PC-3 (cell line): ENCODE data around the gene MKX. TPM values are rescaled to one million over a fixed set of nuclear protein-coding genes. Genes with fewer than 3 reads are reported as not detected.

Experiments used
- ATAC-seq: fragments of 200-7000 bp; cut with Tn5 transposase; 2 replicates; pipeline ENCODE4 v1.9.1; 2020; ENCODE audit warnings: mild to moderate bottlenecking, moderate library complexity
- BruUV-seq: library from RNA; stranded (reverse); fragments of 400-500 nt; replicated peaks from 2 replicates; lab custom pipeline; 2021; lab: Mats Ljungman, UMichigan
- CTCF ChIA-PET: fragments of 300-600 bp; sonication (Branson Sonifier 250); formaldehyde crosslinking; loops from one replicate; lab custom pipeline; 2022; ENCODE audit warnings: antibody characterized with exemption; lab: Charles Lee
- POLR2A ChIA-PET: fragments of 300-600 bp; sonication (Branson Sonifier 250); formaldehyde crosslinking; loops from one replicate; lab custom pipeline; 2022; ENCODE audit warnings: antibody characterized with exemption; ENCODE audit not compliant: unreplicated experiment; lab: Charles Lee
- DNase-seq: peaks from one replicate; pipeline ENCODE4 v3.0.0-alpha.2; 2015
- H2AFZ ChIP-seq: fragments of 300-600 bp; sonication (generic); 2 replicates; pipeline ENCODE4 v1.6.0; 2016; ENCODE audit warnings: antibody characterized with exemption, low read length
- H3F3A ChIP-seq: fragments of 300-600 bp; sonication (generic); one replicate; pipeline ENCODE4 v1.6.0; 2017; ENCODE audit warnings: antibody characterized with exemption, low read length, control low read depth, mild to moderate bottlenecking; ENCODE audit not compliant: unreplicated experiment
- H3K27ac ChIP-seq: fragments of 300-600 bp; sonication (generic); 2 replicates; pipeline ENCODE4 v1.5.1; 2016; ENCODE audit warnings: mild to moderate bottlenecking, low read length
- H3K27me3 ChIP-seq: fragments of 300-600 bp; sonication (generic); 2 replicates; pipeline ENCODE4 v1.6.1; 2016; ENCODE audit warnings: low read length, mixed read lengths
- H3K36me3 ChIP-seq: fragments of 300-600 bp; sonication (generic); 2 replicates; pipeline ENCODE4 v1.6.1; 2016; ENCODE audit warnings: low read depth, mixed run types, low read length, mixed read lengths
- H3K4me1 ChIP-seq: fragments of 300-600 bp; sonication (generic); 2 replicates; pipeline ENCODE4 v1.5.1; 2016; ENCODE audit warnings: low read length; ENCODE audit not compliant: insufficient read depth
- H3K4me2 ChIP-seq: fragments of 300-600 bp; sonication (generic); 2 replicates; pipeline ENCODE4 v1.6.0; 2016; ENCODE audit warnings: low read length
- H3K4me3 ChIP-seq: fragments of 300-600 bp; sonication (generic); 2 replicates; pipeline ENCODE4 v1.5.1; 2016; ENCODE audit warnings: mild to moderate bottlenecking, low read length, mixed read lengths
- H3K79me2 ChIP-seq: fragments of 300-600 bp; sonication (generic); 2 replicates; pipeline ENCODE4 v1.6.1; 2017; ENCODE audit warnings: low read length, mixed read lengths
- H3K9ac ChIP-seq: fragments of 300-600 bp; sonication (generic); 2 replicates; pipeline ENCODE4 v1.6.0; 2016; ENCODE audit warnings: mild to moderate bottlenecking, low read length
- H3K9me2 ChIP-seq: fragments of 300-600 bp; sonication (generic); replicated peaks from 2 replicates; pipeline ENCODE4 v1.6.1; 2016; ENCODE audit warnings: mixed run types, low read length, mixed read lengths
- H3K9me3 ChIP-seq: fragments of 300-600 bp; sonication (generic); 2 replicates; pipeline ENCODE4 v1.6.1; 2016; ENCODE audit warnings: low read length, mixed read lengths
- H4K20me1 ChIP-seq: fragments of 300-600 bp; sonication (generic); 2 replicates; pipeline ENCODE4 v1.6.1; 2016; ENCODE audit warnings: low read length, mixed read lengths
- EZH2 ChIP-seq: fragments of 300-600 bp; sonication (generic); IDR thresholded peaks from one replicate; pipeline ENCODE4 v1.6.1; 2017; ENCODE audit warnings: antibody characterized with exemption, mild to moderate bottlenecking, low read length; ENCODE audit not compliant: unreplicated experiment
- EZH2phosphoT487 ChIP-seq: fragments of 300-600 bp; sonication (generic); IDR thresholded peaks from 2 replicates; pipeline ENCODE4 v1.6.1; 2018; ENCODE audit warnings: mild to moderate bottlenecking, antibody characterized with exemption, low read length, borderline replicate concordance
- intact Hi-C: fragments of 100-400 bp; cut with micrococcal nuclease; formaldehyde crosslinking; loops from 2 replicates; pipeline ENCODE4 v1.9.0; 2023
- total RNA-seq: library from RNA; depleted of rRNA; stranded (reverse); fragments of >200 nt; gene quantifications from 2 replicates; pipeline ENCODE4 v1.2.3, GENCODE V29; 2014
- TF ChIP-seq, protein P1 (sequence below): fragments of 300-600 bp; sonication (generic); conservative IDR thresholded peaks from 2 replicates; pipeline ENCODE4 v1.5.1; 2017; ENCODE audit warnings: antibody characterized with exemption, low read depth, mild to moderate bottlenecking, low read length

The MKX gene
- total RNA-seq, 1 experiment from 2014 or later = 3.5 TPM

- DNase-seq (no peak), ATAC-seq (no peak)
- H4K20me1 ChIP-seq = no peaks in the 10 kb centered on the region
- no peak overlapping the region for H3K4me3 ChIP-seq
- no peaks in the 10 kb centered on the region for H3K27me3 ChIP-seq
- no peaks in the 10 kb centered on the region for H3K9me3 ChIP-seq
- no peaks in the 10 kb centered on the region for H3K9me2 ChIP-seq
- no peak overlapping the region for H3K9ac ChIP-seq
- no peak overlapping the region for H2AFZ ChIP-seq
- no peak overlapping the region for H3K27ac ChIP-seq
- H3K36me3 ChIP-seq = no peaks in the 10 kb centered on the region
- intact Hi-C loops = no loop called here
- no peaks in the 10 kb centered on the region for H3K79me2 ChIP-seq
- TF ChIP-seq EZH2phosphoT487 (no peak), EZH2 (no peak)
- TF ChIP-seq, protein P1, sequence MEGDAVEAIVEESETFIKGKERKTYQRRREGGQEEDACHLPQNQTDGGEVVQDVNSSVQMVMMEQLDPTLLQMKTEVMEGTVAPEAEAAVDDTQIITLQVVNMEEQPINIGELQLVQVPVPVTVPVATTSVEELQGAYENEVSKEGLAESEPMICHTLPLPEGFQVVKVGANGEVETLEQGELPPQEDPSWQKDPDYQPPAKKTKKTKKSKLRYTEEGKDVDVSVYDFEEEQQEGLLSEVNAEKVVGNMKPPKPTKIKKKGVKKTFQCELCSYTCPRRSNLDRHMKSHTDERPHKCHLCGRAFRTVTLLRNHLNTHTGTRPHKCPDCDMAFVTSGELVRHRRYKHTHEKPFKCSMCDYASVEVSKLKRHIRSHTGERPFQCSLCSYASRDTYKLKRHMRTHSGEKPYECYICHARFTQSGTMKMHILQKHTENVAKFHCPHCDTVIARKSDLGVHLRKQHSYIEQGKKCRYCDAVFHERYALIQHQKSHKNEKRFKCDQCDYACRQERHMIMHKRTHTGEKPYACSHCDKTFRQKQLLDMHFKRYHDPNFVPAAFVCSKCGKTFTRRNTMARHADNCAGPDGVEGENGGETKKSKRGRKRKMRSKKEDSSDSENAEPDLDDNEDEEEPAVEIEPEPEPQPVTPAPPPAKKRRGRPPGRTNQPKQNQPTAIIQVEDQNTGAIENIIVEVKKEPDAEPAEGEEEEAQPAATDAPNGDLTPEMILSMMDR = no peak
- H3K4me1 ChIP-seq = no peaks in the 10 kb centered on the region
- POLR2A ChIA-PET = no interaction called here
- BruUV-seq = no TSS peak
- H3K4me2 ChIP-seq = no peak overlapping the region
- CTCF ChIA-PET = no interaction called here
- H3F3A ChIP-seq = no peaks in the 10 kb centered on the region
These were observed 26.6 kb downstream of the MKX start for GRCh38 chr10:27719052-27719451.

DNA sequence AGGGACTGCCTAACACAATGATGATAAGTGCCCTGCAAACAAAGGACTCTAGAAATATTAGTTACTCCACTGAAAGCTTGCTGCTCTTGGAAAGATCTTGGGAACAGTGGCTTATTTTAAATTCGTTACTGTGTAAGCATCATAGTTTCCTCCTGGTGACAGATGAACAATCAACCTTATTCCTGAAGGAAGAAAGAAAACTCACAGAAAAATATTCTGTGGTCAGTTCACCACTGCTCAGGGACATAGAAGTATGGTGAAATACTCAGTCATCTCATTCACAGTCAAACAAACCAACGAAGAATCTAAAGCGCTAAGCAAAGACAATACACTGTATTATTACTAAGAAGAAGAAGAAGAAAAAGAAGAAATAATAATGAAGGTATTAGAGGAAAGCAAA, 27.8 kb downstream of the MKX start:
- no peak for ATAC-seq
- H3K4me3 ChIP-seq = no peak overlapping the region

GRCh38 chr10:27717224-27717623, 28.4 kb downstream of the MKX start:
- H3K9ac ChIP-seq = no peak overlapping the region
- H3K36me3 ChIP-seq = no peaks in the 10 kb centered on the region
- ChIA-PET CTCF (no interaction called here), POLR2A (no interaction called here)
- no peaks in the 10 kb centered on the region for H3K27me3 ChIP-seq
- H4K20me1 ChIP-seq = no peaks in the 10 kb centered on the region
- H3K4me2 ChIP-seq = no peak overlapping the region
- no peaks in the 10 kb centered on the region for H3K9me2 ChIP-seq
- no peaks in the 10 kb centered on the region for H3K9me3 ChIP-seq
- TF ChIP-seq, protein P1 = no peak
- TF ChIP-seq EZH2phosphoT487 = no peak
- no peak for TF ChIP-seq EZH2
- no peak overlapping the region for H3K27ac ChIP-seq
- no peaks in the 10 kb centered on the region for H3F3A ChIP-seq
- no TSS peak for BruUV-seq
- DNase-seq (no peak), ATAC-seq (no peak)
- H3K4me3 ChIP-seq = no peak overlapping the region
- no peak overlapping the region for H2AFZ ChIP-seq
- no peaks in the 10 kb centered on the region for H3K4me1 ChIP-seq
- no peaks in the 10 kb centered on the region for H3K79me2 ChIP-seq
- intact Hi-C loops = no loop called here

More for the DNA sequence above, 27.8 kb downstream of the MKX start:
- no peak overlapping the region for H3K9ac ChIP-seq
- no peaks in the 10 kb centered on the region for H3F3A ChIP-seq
- no peak overlapping the region for H3K27ac ChIP-seq
- POLR2A ChIA-PET = no interaction called here
- no peaks in the 10 kb centered on the region for H4K20me1 ChIP-seq
- DNase-seq = no peak
- H3K9me3 ChIP-seq = no peaks in the 10 kb centered on the region
- no peaks in the 10 kb centered on the region for H3K36me3 ChIP-seq
- CTCF ChIA-PET = no interaction called here
- TF ChIP-seq EZH2 (no peak), EZH2phosphoT487 (no peak)
- TF ChIP-seq, protein P1 = no peak
- H3K27me3 ChIP-seq = no peaks in the 10 kb centered on the region
- no peaks in the 10 kb centered on the region for H3K79me2 ChIP-seq
- no peaks in the 10 kb centered on the region for H3K9me2 ChIP-seq
- no TSS peak for BruUV-seq
- H3K4me2 ChIP-seq = no peak overlapping the region
- no peaks in the 10 kb centered on the region for H3K4me1 ChIP-seq
- no peak overlapping the region for H2AFZ ChIP-seq
- intact Hi-C loops = no loop called here
